OCI-M2 (cell line): ENCODE data around the gene MGMT.

Experiments used
- DNase-seq: peaks from one replicate; lab custom pipeline; 2025; ENCODE audit not compliant: unreplicated experiment; lab: John Stamatoyannopoulos, UW

MGMT gene

DNA sequence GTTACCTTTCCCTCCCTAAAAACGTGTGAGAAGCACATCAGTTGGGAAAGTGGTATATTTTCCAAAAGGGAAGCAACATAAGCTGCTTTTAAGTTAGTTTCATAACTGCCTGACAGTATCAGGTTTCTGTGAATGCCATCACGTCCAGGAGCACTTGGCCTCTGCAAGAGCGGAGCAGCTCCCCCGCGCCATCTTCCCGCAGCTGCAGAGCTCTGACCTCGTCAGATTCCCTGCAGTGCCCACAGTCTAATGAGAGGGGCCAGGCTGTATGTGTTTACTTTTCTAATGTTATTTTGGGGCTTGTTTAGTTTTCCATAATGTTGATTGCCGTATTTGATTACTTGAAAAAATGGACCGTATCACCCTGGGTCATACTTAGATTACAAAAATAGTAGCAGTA is 74.2 kb downstream of the MGMT start:
- no peak for DNase-seq

DNA sequence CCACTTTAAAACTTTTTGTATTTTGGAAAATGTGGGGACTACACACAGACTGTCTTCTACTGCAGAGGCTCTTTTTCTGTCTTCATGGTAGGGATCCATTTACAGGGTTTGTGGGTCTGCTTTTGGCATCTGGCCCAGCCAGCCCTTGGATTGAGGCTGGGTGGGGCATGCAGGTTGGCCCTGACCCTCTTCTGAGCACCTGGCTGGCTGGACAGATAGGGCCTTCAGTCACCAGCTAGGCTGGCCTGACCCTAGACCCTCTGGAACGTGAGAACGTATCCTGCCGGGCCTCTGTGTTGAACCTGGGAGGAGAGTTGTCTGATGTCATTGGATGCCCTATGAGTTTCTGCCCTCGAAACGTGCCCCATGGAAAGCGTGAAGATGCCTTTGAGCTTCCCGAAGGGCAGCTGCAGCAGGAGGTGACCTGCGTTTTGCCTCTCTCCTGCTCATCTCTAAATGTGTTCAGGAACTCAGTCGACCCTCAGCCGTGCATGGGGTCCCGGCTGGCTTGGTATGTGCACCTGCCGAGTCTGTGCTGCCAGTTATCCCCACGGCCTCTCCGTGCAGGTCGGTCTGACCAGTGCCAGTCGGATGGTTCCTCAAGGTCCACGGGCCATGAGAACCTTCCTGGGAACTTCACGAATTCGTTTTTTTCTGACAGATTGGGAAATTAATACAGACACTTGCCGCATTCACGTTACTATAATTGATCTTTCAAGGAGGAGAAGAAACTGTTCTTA is 74.9 kb downstream of the MGMT start:
- DNase-seq = no peak

DNA sequence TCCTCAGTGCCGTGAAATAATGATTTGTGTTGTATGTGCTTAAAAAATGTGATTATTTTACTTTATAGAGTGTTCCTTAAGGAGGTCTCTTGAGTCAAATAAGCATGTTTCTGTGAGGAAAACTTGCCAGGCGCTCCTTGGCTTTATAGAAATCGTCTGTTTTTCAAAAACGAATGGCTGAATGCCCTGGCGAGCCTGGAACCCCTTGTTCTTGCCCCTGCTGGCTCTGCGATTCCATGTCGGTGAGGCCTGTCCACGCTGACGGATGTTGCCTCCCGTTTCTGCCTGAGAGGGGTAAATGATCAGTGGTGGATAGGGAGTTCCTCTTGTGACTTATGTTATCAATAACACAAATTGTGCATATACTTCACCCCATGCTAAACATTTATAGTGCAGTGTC is 75.5 kb downstream of the MGMT start:
- DNase-seq = no peak

DNA sequence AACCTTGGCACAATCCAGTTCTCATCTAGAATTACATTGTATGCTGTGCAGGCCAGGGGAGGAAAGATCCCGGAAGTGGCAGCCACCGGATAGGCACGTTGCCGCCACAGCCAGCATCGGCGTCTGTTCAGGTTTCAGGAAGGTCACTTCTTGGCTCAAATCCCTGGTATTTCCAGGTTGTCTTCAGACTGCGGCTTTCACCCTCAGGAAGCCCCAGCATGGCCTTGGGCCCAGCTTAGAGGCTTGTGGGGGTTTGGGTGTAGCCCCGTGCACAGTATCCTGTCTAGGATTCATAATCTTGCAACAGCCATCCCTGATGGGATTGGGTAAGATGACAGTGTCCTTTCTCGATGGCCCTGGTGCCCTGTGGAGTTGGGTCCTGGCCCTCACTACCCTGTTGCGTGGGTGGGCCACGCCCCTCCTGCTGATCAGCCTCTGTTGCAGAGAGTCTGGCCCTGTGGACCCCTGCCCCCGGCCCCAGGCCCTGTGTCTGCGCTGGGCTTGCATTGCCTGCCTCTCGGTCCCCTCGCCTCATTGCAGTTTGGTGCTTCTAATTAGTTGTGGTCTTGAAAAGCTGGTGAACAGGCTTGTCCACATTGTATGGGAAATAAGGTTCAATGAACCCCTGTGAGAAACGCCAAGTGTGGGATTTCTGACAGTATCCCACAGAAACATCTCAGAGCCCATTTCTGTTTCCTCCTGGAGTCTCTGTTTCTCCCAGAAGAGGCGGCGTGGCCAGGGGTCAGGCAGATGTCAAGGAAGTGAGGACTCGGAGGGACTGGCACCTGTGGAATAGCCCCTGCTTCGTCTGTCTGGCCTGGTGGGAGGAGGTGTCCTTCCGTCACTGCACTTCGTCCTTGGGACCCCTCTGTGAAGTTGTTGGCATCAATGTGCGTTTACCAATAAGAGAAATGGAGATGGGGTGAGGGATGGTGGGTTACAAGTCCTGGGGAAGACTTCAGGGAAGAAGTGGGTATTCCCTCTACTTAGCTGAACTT is 77.5 kb downstream of the MGMT start:
- no peak for DNase-seq

DNA sequence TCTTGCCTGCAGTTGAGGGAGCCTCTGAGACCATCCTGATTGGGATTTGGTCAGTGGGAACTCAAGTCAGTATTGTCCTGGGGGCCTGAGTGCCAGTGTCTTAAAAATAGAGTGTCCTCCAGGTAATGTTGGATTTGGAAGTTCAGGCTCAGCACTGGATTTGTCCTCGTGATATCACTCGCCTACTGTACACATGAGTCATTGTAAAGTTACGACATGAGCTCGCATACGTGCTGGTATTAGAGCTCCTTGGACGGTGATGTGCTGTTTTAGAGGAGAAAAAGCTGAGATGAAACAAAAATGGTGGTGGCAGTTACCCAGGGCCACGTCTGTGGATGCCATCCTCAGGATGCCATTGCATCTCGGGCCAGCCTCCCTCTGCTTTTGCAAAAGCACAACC is 78.2 kb downstream of the MGMT start:
- no peak for DNase-seq

DNA sequence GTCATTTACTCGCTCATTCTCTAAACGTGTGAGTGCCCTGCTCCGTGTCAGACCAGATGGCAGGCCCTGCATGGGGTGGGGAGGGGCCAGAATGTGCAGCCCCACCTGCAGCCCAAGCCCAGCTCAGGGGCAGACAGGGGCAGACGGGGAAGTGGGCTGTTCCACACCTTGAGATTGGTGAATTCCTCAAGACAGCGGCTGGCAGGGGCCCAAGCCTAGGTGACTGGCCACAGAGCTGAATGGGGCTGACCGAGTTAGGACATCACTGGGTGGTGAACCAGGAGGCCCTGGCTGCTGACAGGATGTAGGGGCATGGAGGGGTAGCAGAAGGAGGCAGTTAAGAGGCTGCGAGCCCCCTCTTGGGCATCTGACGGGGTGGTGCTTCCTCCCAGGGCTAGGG is 79.1 kb downstream of the MGMT start:
- no peak for DNase-seq

DNA sequence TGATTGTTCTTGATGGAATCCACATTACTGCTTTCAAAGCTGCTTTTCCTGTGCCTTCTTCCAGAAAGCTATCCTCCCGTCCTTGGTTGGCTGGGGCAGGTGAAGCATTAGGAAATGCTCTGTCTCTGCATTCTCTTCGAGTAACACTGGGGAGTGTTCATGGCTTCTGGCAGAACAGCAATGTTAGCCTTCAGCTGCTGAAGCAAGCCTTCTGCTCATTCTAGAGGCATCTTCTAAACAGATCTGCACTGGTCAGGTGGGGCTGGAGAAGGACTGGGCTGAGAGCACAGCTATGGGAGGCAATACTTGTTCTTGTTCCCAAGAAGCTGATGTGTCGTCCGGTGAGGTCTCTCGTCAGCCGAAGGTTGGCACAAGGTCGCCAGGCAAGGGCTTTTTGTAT is 80.6 kb downstream of the MGMT start:
- no peak for DNase-seq

DNA sequence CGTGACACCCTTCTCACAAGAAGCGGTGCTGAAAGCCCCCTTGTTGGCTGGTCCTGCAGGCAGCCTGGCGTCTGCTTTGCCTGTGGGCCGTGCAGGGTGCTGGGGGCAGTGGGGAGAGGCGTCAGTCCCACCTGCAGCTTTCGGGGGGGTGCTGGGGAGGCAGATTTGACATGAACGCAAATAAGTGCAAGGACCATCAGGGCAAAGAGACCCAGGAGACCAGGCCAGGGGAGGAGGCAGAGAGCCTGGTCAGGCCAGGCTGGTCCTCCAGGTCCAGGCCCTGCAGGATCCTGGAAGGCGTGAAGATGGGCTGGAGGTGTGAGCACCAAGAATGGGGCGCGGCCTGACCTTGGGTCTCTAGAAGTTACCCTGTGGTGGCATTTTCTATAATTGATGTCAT is 81.6 kb downstream of the MGMT start:
- DNase-seq = no peak

DNA sequence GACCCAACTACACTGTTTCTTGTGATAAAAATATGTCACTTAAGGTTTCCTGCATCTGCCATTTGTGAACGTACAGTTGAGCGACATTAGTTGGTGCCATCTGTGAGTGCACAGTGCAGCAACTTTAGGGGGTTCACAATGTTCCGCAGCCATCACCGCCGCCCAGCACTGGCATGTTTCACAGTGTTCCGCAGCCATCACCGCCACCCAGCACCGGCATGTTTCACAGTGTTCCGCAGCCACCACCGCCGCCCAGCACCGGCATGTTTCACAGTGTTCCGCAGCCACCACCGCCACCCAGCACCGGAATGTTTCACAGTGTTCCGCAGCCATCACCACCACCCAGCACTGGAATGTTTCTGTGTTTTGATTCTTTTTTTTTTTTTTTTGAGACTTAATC is 83.0 kb downstream of the MGMT start:
- no peak for DNase-seq

DNA sequence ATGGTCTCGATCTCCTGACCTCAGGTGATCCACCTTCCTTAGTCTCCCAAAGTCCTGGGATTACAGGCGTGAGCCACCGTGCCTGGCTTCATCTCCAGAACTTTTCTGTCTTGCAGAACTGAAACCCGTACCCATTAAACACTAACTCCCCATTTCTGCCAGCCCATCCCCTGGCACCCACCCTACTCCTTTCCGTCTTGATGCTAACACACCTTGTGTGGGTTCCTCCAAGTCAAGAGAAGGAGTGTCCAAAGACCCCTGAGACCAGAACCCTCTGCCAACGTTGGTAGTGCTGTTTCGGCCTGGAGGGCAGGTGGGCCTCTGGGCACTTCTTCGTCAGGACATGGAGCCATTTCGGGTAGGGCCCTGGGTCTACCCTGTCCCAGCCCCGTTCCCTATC is 83.6 kb downstream of the MGMT start:
- no peak for DNase-seq

DNA sequence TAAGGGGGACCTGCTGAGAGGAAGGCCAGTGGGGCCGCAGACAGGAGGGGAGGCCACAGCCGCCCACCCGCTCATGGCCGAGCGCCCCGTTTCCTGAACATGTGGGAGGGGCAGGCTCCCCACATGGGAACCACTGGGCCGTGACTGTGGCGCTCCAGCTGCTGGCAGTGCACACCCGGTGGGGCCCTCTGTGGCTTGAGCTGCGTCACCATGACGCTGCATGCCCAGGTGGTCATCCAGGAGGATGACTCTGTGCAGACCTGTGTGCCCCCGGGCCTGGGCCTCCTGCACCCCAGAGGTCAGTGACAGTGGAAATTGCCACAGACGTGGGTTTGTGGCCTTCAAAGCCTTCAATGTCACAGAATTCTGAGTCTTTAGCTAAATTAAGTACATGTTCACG is 85.1 kb downstream of the MGMT start:
- no peak for DNase-seq

DNA sequence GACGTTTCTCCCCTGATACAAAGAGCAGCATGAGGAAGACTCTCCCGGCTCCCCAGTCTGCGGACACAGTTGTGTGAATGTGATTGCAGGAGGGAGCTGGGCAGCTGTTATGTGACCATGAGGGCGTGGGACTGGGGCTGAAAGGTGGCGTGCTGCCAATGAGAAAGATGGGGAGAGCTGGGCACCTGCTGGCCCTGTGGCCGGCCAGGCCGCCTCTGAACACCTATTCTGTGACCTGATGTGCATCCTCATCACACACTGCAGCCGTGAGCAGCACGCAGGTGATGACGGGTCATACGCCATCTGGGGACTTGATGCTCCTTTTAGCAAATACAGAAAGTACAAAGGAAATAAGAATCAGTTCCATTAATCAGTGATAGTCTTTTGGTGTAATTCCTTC is 86.9 kb downstream of the MGMT start:
- DNase-seq = no peak

DNA sequence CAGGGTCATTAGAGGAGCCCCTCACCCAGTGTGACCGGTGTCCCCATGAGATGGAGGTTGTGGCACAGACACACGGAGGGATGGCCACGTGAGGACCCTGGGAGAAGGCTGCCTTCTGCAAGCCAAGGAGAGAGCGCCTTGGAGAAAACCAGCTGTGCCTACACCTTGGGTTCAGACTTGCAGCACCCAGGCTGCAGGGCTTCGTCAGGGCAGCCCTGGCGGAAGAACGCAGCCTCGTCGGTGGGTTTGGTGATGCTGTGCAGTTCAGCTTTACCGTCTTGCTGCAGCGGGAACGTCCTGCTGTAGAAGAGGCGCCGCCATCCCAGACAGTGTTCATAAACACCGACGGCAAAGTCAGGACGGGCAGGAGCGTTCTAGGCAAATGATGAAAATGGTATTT is 89.3 kb downstream of the MGMT start:
- DNase-seq = no peak

DNA sequence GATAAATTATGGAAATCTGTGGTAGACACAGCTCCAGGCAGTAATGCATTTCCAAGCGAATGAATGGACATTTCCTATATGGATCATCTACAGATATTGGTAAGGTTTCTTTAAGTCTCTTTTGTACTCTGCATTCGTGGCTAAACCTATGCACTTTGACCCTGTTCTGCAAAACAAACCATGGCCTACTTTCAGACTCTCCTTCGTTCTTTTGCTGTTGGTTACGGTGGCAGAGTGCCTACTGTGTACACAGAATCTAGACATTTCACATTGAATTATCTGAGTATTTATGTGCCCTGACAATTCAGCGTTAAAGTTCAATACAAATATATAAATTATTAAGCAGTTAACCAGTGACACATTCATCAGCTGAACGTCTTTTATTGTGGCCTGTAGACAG is 93.3 kb downstream of the MGMT start:
- DNase-seq = no peak

DNA sequence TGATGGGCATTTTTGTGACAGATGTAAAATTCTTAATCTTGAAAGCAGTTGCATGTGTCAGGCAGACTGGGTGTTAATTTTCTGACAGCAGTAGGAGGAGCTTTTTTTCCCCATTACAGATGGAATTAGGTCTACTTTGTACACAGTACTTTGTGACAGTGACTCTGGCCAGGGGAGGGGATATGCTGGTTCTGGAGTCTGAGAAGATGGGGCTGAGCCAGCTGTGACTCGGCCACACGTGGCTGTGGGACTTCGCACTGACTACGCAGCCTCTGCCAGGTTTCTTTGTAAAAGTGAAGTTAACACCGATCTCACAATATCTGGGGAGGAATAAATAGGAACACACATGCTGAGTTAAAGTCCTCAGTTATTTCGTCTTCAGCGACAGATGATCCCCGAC is 95.4 kb downstream of the MGMT start:
- no peak for DNase-seq

DNA sequence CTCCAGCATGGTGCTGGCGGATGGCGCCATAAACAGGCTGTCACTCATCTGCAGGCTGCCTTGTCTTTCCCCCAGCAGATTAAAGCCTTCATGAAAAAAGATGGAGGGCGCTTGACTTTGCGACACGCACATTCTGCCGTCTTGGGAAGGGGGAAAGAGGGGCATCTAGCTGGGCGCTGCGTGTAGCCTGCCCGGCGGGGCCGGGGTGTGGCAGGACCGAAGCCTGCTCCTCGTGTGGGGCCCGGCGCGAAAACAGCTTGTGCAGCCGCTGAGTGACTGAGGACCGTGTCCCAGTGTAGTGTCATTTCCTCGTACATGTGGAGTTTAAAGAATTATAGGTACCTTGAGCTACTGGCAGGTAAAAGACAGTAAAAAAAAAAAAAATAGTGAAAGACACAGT is 97.9 kb downstream of the MGMT start:
- no peak for DNase-seq

DNA sequence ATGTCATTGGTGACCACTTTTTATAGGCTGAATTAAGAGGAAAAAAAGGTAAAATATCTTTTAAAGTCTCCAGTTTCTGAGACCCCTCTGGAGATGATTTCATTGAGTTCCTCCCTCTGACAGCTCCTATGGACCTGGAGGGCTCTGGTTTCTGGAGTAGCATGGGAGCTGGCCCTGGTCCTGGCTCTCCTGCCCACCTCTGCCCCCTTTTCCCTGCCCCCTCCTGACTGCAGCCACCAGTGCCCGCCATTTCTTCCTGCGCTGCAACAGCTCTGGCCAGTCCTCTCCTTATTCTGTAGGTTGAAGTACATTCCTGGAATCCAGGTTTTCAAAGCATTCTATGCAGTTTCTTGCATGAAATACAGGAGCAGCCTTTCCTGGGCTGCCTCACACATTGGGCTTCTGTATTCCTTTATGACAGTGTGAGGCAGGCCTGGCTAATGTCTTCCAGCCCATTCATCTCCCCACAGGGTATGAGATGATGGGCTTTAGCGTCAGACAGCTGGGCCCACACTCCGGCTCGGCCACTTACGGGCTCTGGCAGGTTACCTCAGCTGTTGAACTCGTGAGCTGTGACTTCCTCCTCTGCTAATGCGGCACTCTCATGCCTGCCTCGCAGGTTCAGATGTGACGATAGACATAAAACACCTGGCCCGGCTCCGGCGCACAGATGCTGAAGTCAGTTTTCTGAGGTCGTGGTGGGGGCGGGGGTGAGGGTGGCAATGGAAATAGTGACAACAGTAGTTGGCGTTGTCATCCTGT is 101.7 kb downstream of the MGMT start:
- no peak for DNase-seq

DNA sequence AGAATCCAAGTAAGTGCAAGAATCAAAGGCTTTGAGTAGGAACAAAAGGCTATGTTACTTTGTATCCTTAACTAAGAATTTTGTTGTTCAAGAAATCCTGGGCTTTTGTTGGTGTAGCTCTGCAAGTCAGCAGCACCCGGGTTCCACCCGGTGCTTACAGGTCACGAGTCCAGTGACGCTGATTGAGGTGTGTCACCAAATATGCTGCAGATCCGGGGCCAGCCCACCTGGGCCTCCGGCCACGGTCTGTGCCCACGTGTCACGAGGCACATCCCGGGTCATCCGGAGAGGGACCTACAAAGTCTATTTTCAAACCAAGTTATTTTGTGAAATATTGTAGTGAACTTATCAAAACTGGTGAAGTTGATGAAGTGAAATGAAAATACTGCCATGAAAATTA is 103.1 kb downstream of the MGMT start:
- no peak for DNase-seq

DNA sequence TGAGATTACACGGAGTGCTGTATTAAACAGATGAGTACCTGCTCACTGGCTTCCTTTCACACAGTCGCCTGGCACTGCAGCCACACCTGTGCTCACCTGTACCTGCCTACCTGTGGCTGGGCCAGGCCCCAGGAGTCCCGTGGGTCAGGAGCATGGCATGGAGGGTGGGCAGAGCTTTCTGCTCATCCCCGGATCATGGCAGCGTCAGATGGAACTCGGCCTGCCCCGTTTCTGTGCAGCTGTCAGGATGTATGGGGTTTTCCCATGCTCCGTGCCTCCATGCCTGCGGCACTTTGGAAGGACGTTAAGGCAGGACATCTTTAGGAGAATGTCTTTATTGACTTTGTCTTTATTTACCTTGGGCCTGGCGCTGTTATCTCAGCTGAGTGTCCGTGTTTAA is 112.2 kb downstream of the MGMT start:
- DNase-seq = no peak

DNA sequence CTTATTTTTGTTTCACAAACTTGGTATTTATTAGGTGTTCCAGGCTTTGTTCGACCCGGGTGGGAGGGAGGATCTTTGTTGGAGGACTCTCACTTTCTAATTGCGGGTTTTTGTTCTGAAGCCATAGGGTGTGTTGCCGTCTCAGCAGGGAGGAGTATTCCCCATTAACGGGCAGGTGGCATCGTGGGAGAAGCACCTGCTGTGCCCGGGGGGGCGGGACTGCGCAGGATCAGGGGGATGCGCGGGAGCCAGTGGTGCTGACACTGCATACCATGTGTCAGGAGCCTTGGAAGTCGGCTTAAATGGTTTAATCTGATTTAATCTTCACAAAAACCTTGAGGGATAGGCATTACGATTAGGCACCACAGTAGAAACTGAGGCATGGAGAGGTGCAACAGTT is 113.0 kb downstream of the MGMT start:
- DNase-seq = no peak

DNA sequence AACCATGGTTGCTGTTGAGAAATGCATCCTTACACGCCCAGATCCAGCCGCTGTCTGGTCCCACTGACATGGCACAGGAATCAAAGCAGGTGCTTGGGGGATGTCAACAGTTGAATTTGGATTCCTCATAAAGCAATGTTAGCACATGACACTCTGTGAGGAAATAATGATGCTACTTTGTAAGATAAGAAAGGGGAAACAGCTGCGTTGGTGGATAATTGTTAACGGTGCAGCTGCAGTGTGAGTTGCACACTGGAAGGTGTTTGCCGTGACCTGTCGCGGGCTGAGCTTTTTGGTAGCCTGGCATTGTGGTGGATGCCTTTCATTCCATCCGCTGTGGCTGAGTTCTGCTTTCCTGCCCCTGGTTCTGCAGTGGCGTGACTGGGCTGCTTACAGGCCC is 113.9 kb downstream of the MGMT start:
- DNase-seq = no peak
